Gastrocnemius medialis (tissue), 4 donors: Measurements from ENCODE around the gene CYB5R3. TPM values are rescaled to one million over a fixed set of nuclear protein-coding genes. Genes with fewer than 3 reads are reported as not detected.

ENCODE experiments used
- ATAC-seq, 2 donors: fragments of 150-250 bp; one replicate each; pipeline ENCODE4 v1.9.1; 2016
- DNase-seq, 2 donors: peaks; one replicate each; pipeline ENCODE4 v3.0.0-alpha.2; 2019
- H3K27ac ChIP-seq, 4 donors: fragments of 200-600 bp; sonication (generic); 1 replicate in 1 of 4; 2 replicates in 3 of 4; pipeline ENCODE4 v1.5.1; 2016 to 2018; ENCODE audit warnings: mild to moderate bottlenecking in 2 of 4, moderate library complexity in 1 of 4
- H3K27me3 ChIP-seq, 3 donors: fragments of 200-600 bp; sonication (generic) in 2 of 3; 1 replicate in 1 of 3; 2 replicates in 2 of 3; pipeline versions ENCODE4 v1.5.1 to v1.6.0; 2016 to 2019; ENCODE audit warnings: mild to moderate bottlenecking in 1 of 3, moderate library complexity in 1 of 3
- H3K36me3 ChIP-seq, 2 donors: fragments of 200-600 bp; sonication (generic) in 1 of 2; one replicate each; pipeline ENCODE4 v1.5.1; 2017 to 2018
- H3K4me1 ChIP-seq, 2 donors: fragments of 200-600 bp; sonication (generic) in 1 of 2; one replicate each; pipeline ENCODE4 v1.5.1; 2016 to 2017; ENCODE audit warnings: mild to moderate bottlenecking in 2 of 2
- H3K4me3 ChIP-seq, 4 donors: fragments of 200-600 bp; sonication (generic) in 3 of 4; 1 replicate in 1 of 4; 2 replicates in 3 of 4; pipeline ENCODE4 v1.5.1; 2016 to 2019; ENCODE audit warnings: mild to moderate bottlenecking in 2 of 4
- H3K9me3 ChIP-seq, 3 donors: fragments of 200-600 bp; sonication (generic) in 2 of 3; 1 replicate in 1 of 3; 2 replicates in 2 of 3; pipeline ENCODE4 v1.5.1; 2016 to 2019
- CTCF ChIP-seq, 5 experiments: fragments of 450-650 bp in 3 of 5; fragments of 200-600 bp in 2 of 5; sonication (generic) in 2 of 5; IDR thresholded peaks in 4 of 5; conservative IDR thresholded peaks in 1 of 5; 1 replicate in 4 of 5; 2 replicates in 1 of 5; pipeline ENCODE4 v1.5.1; 2016 to 2019; ENCODE audit warnings: antibody characterized with exemption in 5 of 5, mild to moderate bottlenecking in 3 of 5, moderate library complexity in 3 of 5
- POLR2A ChIP-seq, 2 donors: fragments of 450-650 bp; IDR thresholded peaks; one replicate each; pipeline ENCODE4 v1.6.1; 2017; ENCODE audit warnings: antibody characterized with exemption in 2 of 2, mild to moderate bottlenecking in 2 of 2, moderate library complexity in 2 of 2
- in situ Hi-C, 4 donors: fragments of 200-750 bp; cut with MboI; loops; one replicate each; pipeline versions ENCODE4 v1.15.0 to v1.8.0; 2017; ENCODE audit warnings: low sequenced_read_pairs in 4 of 4
- intact Hi-C: fragments of 100-400 bp; cut with DNase I; formaldehyde crosslinking; loops from one replicate; pipeline ENCODE4 v1.15.1; 2023; ENCODE audit warnings: low total_unique reads
- total RNA-seq, 4 donors: library from RNA; depleted of rRNA; stranded (reverse); fragments of >200 nt; gene quantifications; one replicate each; pipeline versions ENCODE4 v1.1.0 to v1.2.3, GENCODE V29; 2016

CYB5R3 gene
- total RNA-seq, 4 donors from 2014 or later: 44.3 to 163 (median 105) TPM

DNA sequence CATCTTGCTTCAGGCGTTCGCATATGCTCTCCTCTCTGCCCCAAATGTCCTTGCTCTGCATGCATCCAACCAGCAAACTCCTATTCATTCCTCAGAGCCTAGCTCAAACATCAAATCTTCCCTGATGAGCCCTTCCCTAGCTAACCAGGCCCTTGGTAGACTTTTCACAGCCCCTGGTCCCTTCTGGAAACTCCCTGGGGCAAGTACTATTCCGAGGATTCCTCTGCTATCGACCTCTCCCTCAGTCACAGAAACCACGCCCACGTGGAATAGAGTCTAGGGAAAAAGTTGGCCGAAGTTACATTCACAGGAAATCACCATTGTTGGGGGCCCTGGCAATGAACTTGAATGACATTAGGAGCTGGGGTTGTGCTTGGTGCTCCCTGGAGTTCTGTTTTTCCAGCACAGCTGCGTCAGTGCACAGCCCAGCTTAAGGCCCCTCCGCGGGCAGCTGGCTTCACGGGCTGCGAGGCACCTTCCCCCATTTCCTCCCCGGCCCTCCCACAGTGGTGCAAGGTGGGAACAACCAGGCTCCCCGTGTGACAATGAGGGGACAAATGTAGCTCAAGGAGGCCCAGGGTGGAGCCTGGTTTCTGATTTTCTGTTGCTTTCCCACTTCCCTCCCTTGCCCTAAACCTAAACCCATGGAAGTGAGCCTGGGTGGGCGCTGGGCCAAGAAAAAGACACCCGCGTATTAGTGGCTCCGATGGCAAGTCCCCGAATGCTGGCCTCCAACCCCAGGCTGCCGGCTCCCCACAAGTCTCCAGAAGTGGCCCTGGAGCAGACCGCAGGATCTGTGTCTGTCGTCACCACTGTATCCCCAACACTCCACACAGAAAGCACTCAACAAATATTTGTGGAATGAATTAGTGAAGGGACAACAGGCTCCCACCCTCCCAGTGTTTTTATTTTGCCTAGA, 4.5 kb downstream of the CYB5R3 start:
- Histone ChIP-seq H3K4me1 (peaks cover 67 to 70% of the 10 kb centered on the region in 2 donors), H3K9me3 (no peaks in the 10 kb centered on the region), H3K27me3 (no peaks in the 10 kb centered on the region), H3K36me3 (no peaks in the 10 kb centered on the region), H3K4me3 (peak overlapping the region; percentile 44 to 54 (median 48)), H3K27ac (peak overlapping the region; percentile 92 to 99 (median 98))
- no peak for ATAC-seq
- intact Hi-C loops (loop anchor here (5.0 kb wide), 3 partner anchors 43 to 263 kb away; partner anchors contain the start of gene ARFGAP3), in situ Hi-C loops (no loop called here)
- no peak for TF ChIP-seq CTCF (IDR thresholded peaks at IDR 0.05 in 4 of 5, conservative IDR thresholded peaks at IDR 0.05 in 1 of 5)
- DNase-seq: peak in 1 of 2 donors; percentile 59

GRCh38 chr22:42643634-42644421, 5.4 kb downstream of the CYB5R3 start:
- intact Hi-C loops: no loop called here
- DNase-seq (no peak), ATAC-seq (no peak)
- Histone ChIP-seq H3K4me1 (peaks cover 67 to 69% of the 10 kb centered on the region in 2 donors), H3K4me3 (peak overlapping the region in 1 of 4 donors; percentile 49), H3K27me3 (no peaks in the 10 kb centered on the region), H3K36me3 (no peaks in the 10 kb centered on the region), H3K9me3 (no peaks in the 10 kb centered on the region), H3K27ac (peak overlapping the region; percentile 92 to 99 (median 98))
- TF ChIP-seq POLR2A (IDR thresholded peaks at IDR 0.05): no peak
- TF ChIP-seq CTCF (IDR thresholded peaks at IDR 0.05 in 4 of 5, conservative IDR thresholded peaks at IDR 0.05 in 1 of 5): no peak
- in situ Hi-C loops: no loop called here

GRCh38 chr22:42642806-42643633, 6.2 kb downstream of the CYB5R3 start:
- no peak overlapping the region for H3K4me3 ChIP-seq
- peak overlapping the region; percentile 92 to 99 (median 98) for H3K27ac ChIP-seq
- in situ Hi-C loops (no loop called here), intact Hi-C loops (no loop called here)
- ATAC-seq (no peak), DNase-seq (no peak)
- H3K27me3 ChIP-seq: no peaks in the 10 kb centered on the region
- H3K4me1 ChIP-seq: peaks cover 63 to 68% of the 10 kb centered on the region in 2 donors
- H3K36me3 ChIP-seq: no peaks in the 10 kb centered on the region
- TF ChIP-seq CTCF (IDR thresholded peaks at IDR 0.05 in 4 of 5, conservative IDR thresholded peaks at IDR 0.05 in 1 of 5): no peak
- no peak for TF ChIP-seq POLR2A (IDR thresholded peaks at IDR 0.05)
- H3K9me3 ChIP-seq: no peaks in the 10 kb centered on the region

- Histone ChIP-seq H3K27ac (peak overlapping the region; percentile 92 to 99 (median 98)), H3K36me3 (no peaks in the 10 kb centered on the region), H3K9me3 (no peaks in the 10 kb centered on the region), H3K27me3 (no peaks in the 10 kb centered on the region), H3K4me1 (peaks cover 52 to 56% of the 10 kb centered on the region in 2 donors), H3K4me3 (no peak overlapping the region)
- ATAC-seq: no peak
- TF ChIP-seq POLR2A (IDR thresholded peaks at IDR 0.05) (no peak), CTCF (IDR thresholded peaks at IDR 0.05 in 4 of 5, conservative IDR thresholded peaks at IDR 0.05 in 1 of 5) (no peak)
- intact Hi-C loops: no loop called here
- DNase-seq: no peak
- in situ Hi-C loops: no loop called here
These were observed 7.3 kb downstream of the CYB5R3 start for GRCh38 chr22:42641801-42642413.
